AG09319 (cell line): ENCODE results near the gene OXLD1.
A peak's percentile ranks its signal among the peaks of the same experiment; 100 is the strongest.

Source experiments
- DNase-seq: peaks from one replicate; pipeline ENCODE4 v3.0.0-alpha.2; 2010; ENCODE audit warnings: low read depth; ENCODE audit errors: extremely low read depth
- CTCF ChIP-seq: IDR thresholded peaks from 2 replicates; pipeline ENCODE4 v1.5.1; 2011; ENCODE audit warnings: low read depth, mild to moderate bottlenecking, inconsistent platforms, low read length, moderate library complexity

OXLD1 gene

GRCh38 chr17:81652906-81653771, 13.3 kb downstream of the OXLD1 start:
- DNase-seq = no peak
- TF ChIP-seq CTCF = no peak

- peak; percentile 39 for DNase-seq
- no peak for TF ChIP-seq CTCF
Observed at GRCh38 chr17:81651692-81652091, 14.7 kb downstream of the OXLD1 start.

GRCh38 chr17:81650951-81651350, 15.5 kb downstream of the OXLD1 start:
- DNase-seq = no peak
- no peak for TF ChIP-seq CTCF

GRCh38 chr17:81648707-81649085, 17.7 kb downstream of the OXLD1 start:
- TF ChIP-seq CTCF = no peak
- DNase-seq = no peak

- no peak for DNase-seq
- no peak for TF ChIP-seq CTCF
Observed at GRCh38 chr17:81648013-81648706, 18.2 kb downstream of the OXLD1 start.

GRCh38 chr17:81647640-81648012, 18.8 kb downstream of the OXLD1 start:
- TF ChIP-seq CTCF = no peak
- no peak for DNase-seq
